DOHH2 (cell line): ENCODE results near the gene AGAP3.
A peak's percentile ranks its signal among the peaks of the same experiment; 100 is the strongest.

Source experiments
- H3F3A ChIP-seq: fragments of 200-600 bp; sonication (generic), shearing (Covaris generic); 2 replicates; pipeline ENCODE4 v1.6.0; 2016; ENCODE audit warnings: antibody characterized with exemption, mild to moderate bottlenecking; ENCODE audit not compliant: control insufficient read depth, insufficient read depth
- H3K27ac ChIP-seq: fragments of 200-600 bp; sonication (generic); 2 replicates; pipeline ENCODE4 v1.5.1; 2014; ENCODE audit warnings: low read depth, mild to moderate bottlenecking, low read length, moderate library complexity
- H3K27me3 ChIP-seq: fragments of 200-600 bp; sonication (generic); 2 replicates; pipeline ENCODE4 v1.6.1; 2014; ENCODE audit warnings: mild to moderate bottlenecking, low read length, mixed read lengths; ENCODE audit not compliant: control insufficient read depth
- H3K36me3 ChIP-seq: fragments of 200-600 bp; sonication (generic); 2 replicates; pipeline ENCODE4 v1.6.1; 2014; ENCODE audit warnings: mild to moderate bottlenecking, low read length, moderate library complexity, mixed read lengths; ENCODE audit not compliant: control insufficient read depth
- H3K4me1 ChIP-seq: fragments of 200-600 bp; sonication (generic); 2 replicates; pipeline ENCODE4 v1.6.1; 2014; ENCODE audit warnings: mild to moderate bottlenecking, low read length, mixed read lengths; ENCODE audit not compliant: control insufficient read depth
- H3K4me2 ChIP-seq: fragments of 200-600 bp; sonication (generic); 2 replicates; pipeline ENCODE4 v1.6.0; 2014; ENCODE audit warnings: mild to moderate bottlenecking, low read length, moderate library complexity
- H3K4me3 ChIP-seq: fragments of 200-600 bp; sonication (generic); 2 replicates; pipeline ENCODE4 v1.5.1; 2014; ENCODE audit warnings: mild to moderate bottlenecking, low read length, mixed read lengths
- H3K79me2 ChIP-seq: fragments of 200-600 bp; sonication (generic); 2 replicates; pipeline ENCODE4 v1.6.1; 2014; ENCODE audit warnings: mild to moderate bottlenecking, low read length, mixed read lengths; ENCODE audit not compliant: control insufficient read depth
- H3K9me2 ChIP-seq: fragments of 200-600 bp; sonication (generic); replicated peaks from 2 replicates; pipeline ENCODE4 v1.6.1; 2014; ENCODE audit warnings: mild to moderate bottlenecking, low read length, mixed read lengths; ENCODE audit not compliant: control insufficient read depth
- H3K9me3 ChIP-seq: fragments of 200-600 bp; sonication (generic); 2 replicates; pipeline ENCODE4 v1.6.1; 2014; ENCODE audit warnings: antibody characterized with exemption, low read length, mixed read lengths; ENCODE audit not compliant: control insufficient read depth, insufficient read depth
- H4K20me1 ChIP-seq: fragments of 200-600 bp; sonication (generic); 2 replicates; pipeline ENCODE4 v1.6.0; 2014; ENCODE audit warnings: low read depth, mild to moderate bottlenecking, antibody characterized with exemption, low read length, moderate library complexity; ENCODE audit not compliant: control insufficient read depth, insufficient read depth
- CTCF ChIP-seq: fragments of 200-600 bp; sonication (generic); IDR thresholded peaks from one replicate; pipeline ENCODE4 v1.5.1; 2014; ENCODE audit warnings: antibody characterized with exemption, mild to moderate bottlenecking, low read depth, low read length; ENCODE audit not compliant: poor library complexity, severe bottlenecking
- EZH2phosphoT487 ChIP-seq: fragments of 200-600 bp; sonication (generic); IDR thresholded peaks from 2 replicates; pipeline ENCODE4 v1.6.1; 2017; ENCODE audit warnings: borderline replicate concordance, mild to moderate bottlenecking, antibody characterized with exemption, low read length, moderate library complexity, mixed read lengths

The AGAP3 gene

GRCh38 chr7:151167197-151167961, 81.1 kb downstream of the AGAP3 start, which contains the start of gene GBX1:
GBX1 (minus strand) TSS chr7:151167694; CDS start chr7:151167548, 146 bp downstream.
- no peaks in the 10 kb centered on the region for H3K4me1 ChIP-seq
- TF ChIP-seq EZH2phosphoT487 (no peak), CTCF (no peak)
- H3K4me2 ChIP-seq: no peak within 1 kb of the TSS; the same call in 1 of the 2 replicates
- no peaks in the 10 kb centered on the region for H3K79me2 ChIP-seq
- H3K27me3 ChIP-seq: peaks cover 52% of the 10 kb centered on the region
- no peaks in the 10 kb centered on the region for H3K9me3 ChIP-seq
- no peak within 1 kb of the TSS for H3K4me3 ChIP-seq
- H3K27ac ChIP-seq: no peak within 1 kb of the TSS
- H3K9me2 ChIP-seq: no peaks in the 10 kb centered on the region
- H3K36me3 ChIP-seq: no peaks in the 10 kb centered on the region
- H3F3A ChIP-seq: no peaks in the 10 kb centered on the region
- H4K20me1 ChIP-seq: no peaks in the 10 kb centered on the region

DNA sequence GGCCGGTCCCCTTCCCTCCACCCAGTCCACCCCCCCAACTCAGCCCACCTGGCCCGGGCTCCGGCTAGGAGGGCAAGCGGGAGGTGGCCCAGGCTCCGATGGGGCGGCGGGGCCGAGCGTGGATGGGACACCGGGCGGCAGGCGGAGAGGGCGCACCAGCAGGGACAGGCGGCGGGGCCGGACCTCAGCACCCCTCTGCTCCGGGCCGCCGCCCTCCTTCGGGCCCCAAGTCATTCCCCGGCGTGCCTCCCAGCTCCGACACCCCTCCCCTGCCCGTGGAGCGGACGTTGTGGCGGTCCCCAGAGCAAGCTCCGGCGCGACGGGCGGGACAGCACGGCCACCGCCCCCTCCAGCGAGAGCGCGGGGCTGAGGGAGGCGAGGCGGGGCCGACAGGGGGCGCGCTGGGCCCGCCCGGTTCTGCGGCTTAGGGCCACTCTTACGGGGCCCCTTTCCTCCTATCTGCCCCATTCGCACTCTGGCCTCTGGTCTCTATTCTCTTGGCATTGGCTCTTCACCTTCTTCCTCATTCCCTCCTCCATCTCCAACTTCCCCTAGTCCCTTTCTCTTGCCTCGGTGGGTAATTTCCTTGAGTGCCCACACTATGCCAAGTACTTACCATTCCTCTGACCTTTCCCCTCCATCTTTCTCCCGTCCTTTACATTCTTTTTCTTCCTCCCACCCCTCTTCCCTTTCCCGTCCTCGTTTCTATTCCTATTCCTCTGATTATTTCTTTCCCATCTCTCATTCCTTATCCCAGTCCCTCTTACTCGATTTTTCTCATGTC, 81.9 kb downstream of the AGAP3 start:
- Histone ChIP-seq H4K20me1 (no peaks in the 10 kb centered on the region), H3K9me3 (no peaks in the 10 kb centered on the region), H3K27ac (no peak overlapping the region), H3K27me3 (peaks cover 50% of the 10 kb centered on the region), H3F3A (no peaks in the 10 kb centered on the region), H3K4me1 (no peaks in the 10 kb centered on the region), H3K4me2 (no peak overlapping the region; the same call in 1 of the 2 replicates), H3K36me3 (no peaks in the 10 kb centered on the region), H3K4me3 (no peak overlapping the region), H3K79me2 (no peaks in the 10 kb centered on the region), H3K9me2 (no peaks in the 10 kb centered on the region)
- TF ChIP-seq CTCF: peak; percentile 64
- TF ChIP-seq EZH2phosphoT487: no peak; the same call in 1 of the 2 replicates

- H3K4me2 ChIP-seq: no peak overlapping the region
- H3F3A ChIP-seq: no peaks in the 10 kb centered on the region
- peaks cover 49% of the 10 kb centered on the region for H3K27me3 ChIP-seq
- H3K9me2 ChIP-seq: no peaks in the 10 kb centered on the region
- TF ChIP-seq EZH2phosphoT487 (no peak), CTCF (no peak)
- no peaks in the 10 kb centered on the region for H3K4me1 ChIP-seq
- no peak overlapping the region for H3K4me3 ChIP-seq
- no peak overlapping the region for H3K27ac ChIP-seq
- H3K9me3 ChIP-seq: no peaks in the 10 kb centered on the region
- no peaks in the 10 kb centered on the region for H4K20me1 ChIP-seq
- no peaks in the 10 kb centered on the region for H3K79me2 ChIP-seq
- no peaks in the 10 kb centered on the region for H3K36me3 ChIP-seq
Observed at GRCh38 chr7:151168787-151169162, 82.5 kb downstream of the AGAP3 start.
